Tongue (tissue), 2 donors: Measurements from ENCODE around the gene SRL. TPM values are rescaled to one million over a fixed set of nuclear protein-coding genes. Genes with fewer than 3 reads are reported as not detected.
"Not testable (repeated sequence)": the region's sequence is repeated elsewhere in the genome, so short reads cannot be mapped to it uniquely, and the experiment has no call there.

Experiments
- DNase-seq: peaks from one replicate; pipeline ENCODE4 v3.0.0-alpha.2; 2015
- total RNA-seq: library from RNA; depleted of rRNA; stranded (reverse); fragments of >200 nt; gene quantifications from one replicate; pipeline ENCODE4 v1.2.3, GENCODE V29; 2014

SRL gene
- total RNA-seq, 1 donor from 2014 or later = 445 TPM

- no peak for DNase-seq
Measured at GRCh38 chr16:4260360-4260759, 18.5 kb upstream of the SRL start.

DNA sequence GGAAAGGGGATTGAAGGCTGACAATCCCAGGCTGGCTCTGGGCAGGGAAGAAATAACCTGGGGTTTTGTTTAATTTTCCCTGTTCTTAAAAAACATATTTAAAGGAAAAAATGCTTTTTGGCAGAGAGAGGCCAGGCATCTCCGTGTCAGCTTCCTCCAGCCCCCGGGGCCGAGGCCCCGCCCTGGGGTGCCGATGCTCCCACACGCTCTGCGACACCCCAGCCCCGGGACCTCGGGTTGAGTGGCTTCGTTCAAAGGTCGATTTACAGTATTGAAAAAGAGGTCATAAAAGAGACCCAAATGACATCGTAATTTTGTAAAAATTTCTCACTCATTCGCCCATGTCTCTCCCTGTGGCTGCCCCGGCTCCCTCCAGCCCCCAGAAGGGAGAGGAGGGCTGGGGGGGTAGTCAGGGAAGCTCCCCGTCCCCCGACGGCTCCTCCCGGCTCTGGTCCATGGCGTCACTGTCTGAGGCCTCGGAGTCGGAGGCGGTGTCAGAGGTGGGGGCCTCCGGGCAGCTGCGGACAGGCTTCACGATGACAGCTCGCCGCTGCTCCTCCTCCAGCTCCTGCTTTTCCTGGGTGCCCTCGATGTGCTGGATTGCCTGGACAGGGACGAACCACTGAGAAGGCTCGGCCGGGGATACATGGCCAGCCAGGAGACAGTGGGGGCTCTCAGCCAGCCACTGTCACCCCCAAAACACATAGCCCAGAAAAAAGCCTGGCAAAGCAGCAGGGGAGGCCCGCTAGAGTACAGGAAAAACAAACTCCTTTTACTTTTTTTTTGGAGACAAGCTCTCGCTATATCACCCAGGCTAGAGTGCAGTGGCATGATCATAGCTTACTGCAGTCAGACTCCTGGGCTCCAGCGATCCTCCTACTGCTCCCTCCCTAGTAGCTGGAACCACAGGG is 16.0 kb upstream of the SRL start:
- peak; percentile 70 for DNase-seq

- peak; percentile 100 for DNase-seq
Measured at GRCh38 chr16:4253394-4254150, 11.7 kb upstream of the SRL start.

GRCh38 chr16:4253012-4253393 is 11.1 kb upstream of the SRL start:
- DNase-seq = not testable (repeated sequence)

- DNase-seq = peak; percentile 68
Measured at GRCh38 chr16:4249530-4250308, 7.8 kb upstream of the SRL start.

DNA sequence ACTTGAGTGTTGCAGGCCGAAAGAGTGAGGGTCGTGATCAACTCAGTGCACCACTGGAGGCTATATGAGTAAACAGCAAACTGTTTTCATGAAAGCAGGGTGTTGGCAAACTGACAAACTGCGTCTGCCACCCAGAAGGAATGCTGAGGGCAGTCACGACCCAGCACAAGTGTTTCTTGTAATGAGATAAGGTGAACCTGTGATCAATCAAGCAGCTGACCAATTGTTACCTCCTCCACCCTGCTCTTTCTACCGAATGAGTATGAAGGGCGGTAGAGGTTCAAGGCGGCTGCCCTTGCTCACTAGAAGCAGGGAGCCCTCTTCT is 5.5 kb upstream of the SRL start:
- DNase-seq = peak; percentile 52

DNA sequence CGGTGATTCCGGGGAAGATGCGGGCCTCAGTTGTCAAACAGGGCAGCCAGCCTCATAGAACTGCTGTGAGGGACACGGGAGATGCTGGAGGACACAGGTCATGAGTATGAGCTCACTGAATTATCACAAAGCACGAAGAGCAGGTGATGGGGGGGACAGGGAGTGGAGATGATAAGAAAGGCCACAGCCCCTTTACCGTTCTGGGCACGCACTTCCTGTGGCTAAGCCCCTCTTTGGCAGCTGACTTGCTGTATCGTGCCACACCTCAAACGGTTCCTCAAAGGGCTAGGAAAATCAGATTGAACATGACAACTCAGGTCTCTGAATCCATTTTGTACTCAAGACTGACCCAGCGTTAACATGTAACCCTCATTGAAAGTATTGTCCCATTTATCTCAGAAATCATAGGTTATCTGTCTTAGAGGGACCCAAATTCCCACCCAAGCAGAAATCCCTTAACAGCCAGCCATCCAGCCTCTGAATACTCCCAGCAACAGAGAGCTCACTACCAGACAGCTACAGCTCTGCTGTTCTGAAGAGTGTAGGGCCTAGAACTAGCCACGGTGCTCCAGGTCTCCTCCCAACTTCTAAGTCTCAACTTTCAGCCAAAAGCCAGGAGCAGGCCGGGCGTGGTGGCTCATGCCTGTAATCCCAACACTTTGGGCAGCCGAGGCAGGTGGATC is 5.0 kb upstream of the SRL start:
- no peak for DNase-seq

DNA sequence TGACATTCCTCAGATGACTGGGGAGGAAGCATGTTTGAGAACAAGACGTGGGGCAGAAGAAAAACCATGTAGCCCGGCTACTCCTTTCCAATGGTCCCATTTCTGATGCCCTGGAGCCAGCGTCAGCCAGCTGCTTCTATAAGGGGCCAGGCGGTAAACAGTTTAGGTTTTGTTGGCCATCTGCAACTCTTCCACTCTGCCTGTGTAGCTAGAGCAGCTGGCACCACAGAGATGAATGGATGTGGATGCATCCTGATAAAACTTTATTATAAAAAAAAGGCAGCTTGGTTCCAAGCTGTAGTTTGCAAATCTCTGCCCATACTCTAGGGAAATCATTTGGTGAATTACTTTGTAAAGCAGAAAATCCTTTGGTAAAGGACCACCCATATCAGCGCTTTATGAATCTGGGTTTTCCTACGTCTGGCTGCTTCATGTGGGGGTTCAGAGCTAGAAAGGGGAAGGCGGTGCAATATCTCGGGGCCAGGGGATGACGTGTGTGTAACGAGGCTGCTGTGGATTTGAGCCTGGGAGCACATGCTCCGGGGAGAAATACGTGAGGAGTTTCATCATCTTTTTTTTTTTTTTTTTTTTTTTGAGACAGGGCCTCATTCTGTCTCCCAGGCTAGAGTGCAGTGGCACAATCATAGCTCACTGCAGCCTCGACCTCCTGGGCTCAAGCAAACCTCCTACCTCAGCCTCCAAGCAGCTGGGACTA is 3.4 kb upstream of the SRL start:
- peak; percentile 90 for DNase-seq

DNA sequence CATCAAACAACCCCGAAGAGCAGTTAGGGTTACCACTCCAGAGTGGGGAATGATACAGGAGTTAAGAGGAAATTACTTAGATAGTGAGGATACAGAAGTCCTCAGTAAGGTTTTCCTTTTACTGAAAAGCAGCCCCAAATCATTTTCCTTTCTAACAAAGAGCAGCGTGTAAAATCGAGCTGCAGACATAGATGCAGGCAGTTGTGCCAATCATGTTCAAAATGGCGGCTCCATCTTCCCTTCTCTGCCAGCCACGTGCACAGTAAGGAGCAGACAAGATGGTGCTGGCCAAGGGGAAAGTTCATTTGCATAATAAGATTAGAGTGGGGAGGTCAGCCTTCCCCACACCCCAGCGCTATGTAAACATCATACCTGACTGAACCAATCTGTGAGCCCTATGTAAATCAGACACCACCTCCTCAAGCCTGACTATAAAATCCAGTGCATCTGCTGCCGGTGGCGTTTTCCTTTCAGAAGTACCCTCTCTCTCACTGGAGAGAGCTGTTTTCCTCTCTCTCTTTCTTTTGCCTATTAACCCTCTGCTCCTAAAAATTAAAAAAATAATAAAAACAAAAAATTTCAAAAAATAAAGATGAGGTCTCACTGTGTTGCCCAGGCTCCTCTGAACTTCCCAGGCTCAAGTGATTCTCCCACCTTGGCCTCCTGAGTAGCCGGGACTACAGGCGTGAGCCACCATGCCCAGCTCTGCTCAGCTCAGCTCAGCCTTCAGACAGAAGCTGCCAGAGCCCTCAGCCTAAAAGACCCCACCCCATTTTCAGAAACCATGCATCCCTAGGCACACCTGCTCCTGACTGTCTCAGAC is 2.6 kb upstream of the SRL start:
- DNase-seq = peak; percentile 94

GRCh38 chr16:4241258-4241927 is 487 bp downstream of the SRL start:
- no peak for DNase-seq

DNA sequence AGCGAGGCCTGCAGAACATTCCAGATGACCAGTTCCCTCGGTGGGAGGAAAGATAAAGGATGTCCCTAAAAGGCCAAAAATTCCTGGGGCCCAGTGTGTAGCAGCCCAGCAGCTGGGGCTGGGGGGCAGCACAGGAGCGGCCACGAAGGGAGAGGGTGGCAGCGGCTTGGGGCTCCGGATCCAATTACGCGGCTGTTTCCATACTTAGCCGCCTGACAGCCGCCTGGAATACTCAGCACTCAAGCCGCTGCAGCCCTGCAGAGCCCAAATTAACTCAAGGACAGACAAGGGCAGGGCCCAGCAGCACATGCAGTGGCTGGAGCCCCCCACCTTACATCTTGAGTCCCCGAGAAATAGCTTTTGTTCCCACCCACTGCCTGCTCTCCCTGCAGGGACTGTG is 1.3 kb downstream of the SRL start:
- DNase-seq = peak; percentile 90

DNA sequence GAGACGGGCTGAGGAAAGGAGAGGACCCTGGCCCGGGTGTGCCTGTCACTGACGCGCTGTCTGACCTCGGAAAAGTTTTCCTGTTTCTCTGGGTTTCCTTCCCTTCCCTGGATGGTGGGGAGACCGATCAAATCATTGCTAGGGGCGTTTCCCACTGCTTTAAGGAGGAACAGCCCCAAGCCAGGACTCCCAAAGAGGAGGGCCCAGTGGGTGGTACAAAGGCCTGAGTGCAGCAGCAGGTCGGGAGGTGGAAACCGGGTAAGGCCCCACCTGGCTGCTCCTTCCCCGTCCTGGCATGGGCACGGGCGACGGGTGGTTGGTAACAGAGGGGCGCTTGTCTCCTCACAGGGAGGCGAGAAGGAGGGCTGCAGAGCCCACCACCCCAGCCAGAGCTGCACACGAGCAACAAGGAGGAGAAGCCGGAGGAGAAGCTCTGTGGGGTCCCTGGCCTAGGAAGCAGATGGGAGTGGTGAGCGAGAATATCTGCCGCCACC is 2.2 kb downstream of the SRL start:
- DNase-seq = no peak

GRCh38 chr16:4239020-4239419 is 2.9 kb downstream of the SRL start:
- DNase-seq = peak; percentile 84

- DNase-seq = peak; percentile 86
Measured at GRCh38 chr16:4233431-4233830, 8.4 kb downstream of the SRL start.

GRCh38 chr16:4232541-4233386 is 9.1 kb downstream of the SRL start:
- DNase-seq = peak; percentile 94

- DNase-seq = no peak
Measured at GRCh38 chr16:4231886-4232285, 10.0 kb downstream of the SRL start.

- peak; percentile 61 for DNase-seq
Measured at GRCh38 chr16:4231367-4231766, 10.5 kb downstream of the SRL start.

- DNase-seq = no peak
Measured at GRCh38 chr16:4227040-4227332, 14.9 kb downstream of the SRL start.
